Panc1 (cell line): ENCODE results near the gene BEGAIN.

Source experiments
- CTCF ChIP-seq: fragments of 450-650 bp; IDR thresholded peaks from 2 replicates; pipeline ENCODE4 v1.5.1; 2017; ENCODE audit warnings: mild to moderate bottlenecking
- POLR2AphosphoS5 ChIP-seq: IDR thresholded peaks from 2 replicates; pipeline ENCODE4 v1.6.1; 2012; ENCODE audit warnings: mild to moderate bottlenecking, low read depth, low read length, moderate library complexity
- REST ChIP-seq, 2 experiments: IDR thresholded peaks; 2 replicates each; pipeline ENCODE4 v1.6.1; 2011 to 2012; ENCODE audit warnings: low read depth in 2 of 2, control low read depth in 1 of 2, low read length in 1 of 2, mild to moderate bottlenecking in 1 of 2, moderate library complexity in 1 of 2; ENCODE audit not compliant: insufficient read depth in 1 of 2
- SIN3A ChIP-seq: IDR thresholded peaks from 2 replicates; pipeline ENCODE4 v1.6.1; 2012; ENCODE audit warnings: low read depth, mild to moderate bottlenecking, low read length, moderate library complexity, borderline replicate concordance; ENCODE audit not compliant: insufficient read depth
- TCF7L2 ChIP-seq: IDR thresholded peaks from 2 replicates; pipeline ENCODE4 v1.6.1; 2011; ENCODE audit warnings: mild to moderate bottlenecking, low read depth, low read length, inconsistent platforms

GRCh38 chr14:100523131-100523842 lies 63.9 kb downstream of the BEGAIN start:
- TF ChIP-seq CTCF = no peak
- no peak for TF ChIP-seq SIN3A
- no peak for TF ChIP-seq POLR2AphosphoS5
- no peak for TF ChIP-seq REST (IDR thresholded peaks at IDR 0.05; ENCODE audit: insufficient read depth in 1 of 2, low read depth in 2 of 2, low read length in 1 of 2)
- no peak for TF ChIP-seq TCF7L2
